DND-41 (cell line): ENCODE measurements around the gene RMI2.

Experiments used
- ATAC-seq: fragments of 200-7000 bp; cut with Tn5 transposase; 3 replicates; pipeline ENCODE4 v1.9.1; 2021; ENCODE audit warnings: low read depth; ENCODE audit not compliant: insufficient read depth
- DNase-seq: peaks from one replicate; pipeline ENCODE4 v3.0.0-alpha.2; 2020
- H2AFZ ChIP-seq: 2 replicates; pipeline ENCODE4 v1.6.0; 2012; ENCODE audit warnings: low read depth, low read length
- H3K27ac ChIP-seq: 2 replicates; pipeline ENCODE4 v1.5.1; 2012; ENCODE audit warnings: low read length, inconsistent platforms
- H3K27me3 ChIP-seq: fragments of 200-600 bp; sonication (generic); 2 replicates; pipeline ENCODE4 v1.6.0; 2012; ENCODE audit warnings: low read length, mild to moderate bottlenecking, inconsistent platforms; ENCODE audit not compliant: insufficient read depth, poor library complexity
- H3K36me3 ChIP-seq: 2 replicates; pipeline ENCODE4 v1.5.1; 2012; ENCODE audit warnings: low read length, inconsistent platforms; ENCODE audit not compliant: insufficient read depth
- H3K4me1 ChIP-seq: 2 replicates; pipeline ENCODE4 v1.5.1; 2012; ENCODE audit warnings: mild to moderate bottlenecking, low read length; ENCODE audit not compliant: insufficient read depth
- H3K4me2 ChIP-seq: 2 replicates; pipeline ENCODE4 v1.6.0; 2012; ENCODE audit warnings: mild to moderate bottlenecking, moderate library complexity, low read length, inconsistent platforms; ENCODE audit not compliant: insufficient read depth
- H3K4me3 ChIP-seq, 2 experiments: fragments of 200-600 bp in 1 of 2; shearing (Covaris generic) in 1 of 2; 2 replicates each; pipeline ENCODE4 v1.5.1; 2012 to 2016; ENCODE audit warnings: inconsistent platforms in 2 of 2, low read length in 2 of 2, mild to moderate bottlenecking in 2 of 2, low read depth in 1 of 2, moderate library complexity in 1 of 2
- H3K79me2 ChIP-seq: 2 replicates; pipeline ENCODE4 v1.6.0; 2012; ENCODE audit warnings: low read length, inconsistent platforms; ENCODE audit not compliant: insufficient read depth
- H3K9ac ChIP-seq: 2 replicates; pipeline ENCODE4 v1.6.0; 2012; ENCODE audit warnings: low read depth, mild to moderate bottlenecking, inconsistent platforms, low read length, moderate library complexity
- H3K9me3 ChIP-seq: 2 replicates; pipeline ENCODE4 v1.5.1; 2012; ENCODE audit warnings: low read length, moderate library complexity, mild to moderate bottlenecking, inconsistent platforms; ENCODE audit not compliant: insufficient read depth, severe bottlenecking
- H4K20me1 ChIP-seq: 2 replicates; pipeline ENCODE4 v1.6.0; 2012; ENCODE audit warnings: low read length; ENCODE audit not compliant: insufficient read depth
- EZH2 ChIP-seq: IDR thresholded peaks from 3 replicates; pipeline ENCODE4 v1.6.1; 2012; ENCODE audit warnings: borderline replicate concordance, low read depth, mild to moderate bottlenecking, moderate library complexity, low read length, inconsistent platforms; ENCODE audit not compliant: severe bottlenecking
- TF ChIP-seq, protein P1 (sequence below): IDR thresholded peaks from 2 replicates; pipeline ENCODE4 v1.5.1; 2012; ENCODE audit warnings: borderline replicate concordance, low read length, moderate library complexity, mild to moderate bottlenecking; ENCODE audit not compliant: poor library complexity, severe bottlenecking; ENCODE audit errors: extremely low read depth

The RMI2 gene

DNA sequence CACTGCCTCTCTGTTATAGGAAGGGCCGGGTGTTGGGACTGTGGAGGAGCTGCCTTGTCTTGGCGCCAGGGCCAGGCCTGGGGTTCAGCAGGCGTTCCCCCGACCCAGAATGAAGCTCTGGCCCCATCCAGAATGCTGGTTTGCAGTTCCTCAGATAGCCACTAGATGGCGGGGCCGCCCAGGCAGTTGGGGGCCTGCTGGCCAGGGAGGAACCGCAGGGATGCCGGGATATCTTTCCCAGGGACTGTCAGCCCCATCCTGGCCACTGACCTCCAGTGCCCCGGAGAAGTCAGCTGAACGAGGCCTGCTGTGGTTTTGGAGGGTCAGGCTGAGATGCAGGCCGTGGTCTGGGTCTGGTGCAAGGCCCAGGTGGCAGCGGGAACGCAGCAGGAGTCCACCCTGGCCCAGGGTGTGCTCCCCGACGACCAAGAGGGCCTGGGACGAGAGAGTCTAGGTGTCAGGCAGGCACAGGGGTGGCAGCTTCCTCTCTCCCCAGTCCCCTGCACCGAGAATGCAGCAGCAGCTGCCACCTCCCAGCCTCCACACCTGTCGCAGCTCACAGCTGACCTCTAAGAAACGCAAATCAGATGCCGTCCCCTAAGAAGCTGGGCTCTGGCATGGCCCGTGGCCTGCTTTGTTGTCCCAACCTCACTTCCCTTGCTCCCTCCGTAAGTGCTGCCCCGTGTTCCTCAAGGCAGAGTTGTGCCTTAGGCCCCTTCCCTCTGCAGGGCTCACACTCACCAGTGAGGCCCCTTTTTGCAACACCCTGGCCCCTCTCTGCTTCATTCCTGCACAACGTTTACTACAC lies 51.2 kb downstream of the RMI2 start:
- peak; percentile 70 for DNase-seq
- Histone ChIP-seq H4K20me1 (no peaks in the 10 kb centered on the region), H3K9me3 (no peaks in the 10 kb centered on the region), H3K4me3 (no peak overlapping the region), H3K9ac (no peak overlapping the region), H3K27ac (no peak overlapping the region), H3K27me3 (no peaks in the 10 kb centered on the region), H3K4me1 (no peaks in the 10 kb centered on the region), H2AFZ (no peak overlapping the region), H3K4me2 (no peak overlapping the region), H3K36me3 (no peaks in the 10 kb centered on the region), H3K79me2 (no peaks in the 10 kb centered on the region)
- ATAC-seq: peak; percentile 83
- no peak for TF ChIP-seq EZH2
- TF ChIP-seq, protein P1, sequence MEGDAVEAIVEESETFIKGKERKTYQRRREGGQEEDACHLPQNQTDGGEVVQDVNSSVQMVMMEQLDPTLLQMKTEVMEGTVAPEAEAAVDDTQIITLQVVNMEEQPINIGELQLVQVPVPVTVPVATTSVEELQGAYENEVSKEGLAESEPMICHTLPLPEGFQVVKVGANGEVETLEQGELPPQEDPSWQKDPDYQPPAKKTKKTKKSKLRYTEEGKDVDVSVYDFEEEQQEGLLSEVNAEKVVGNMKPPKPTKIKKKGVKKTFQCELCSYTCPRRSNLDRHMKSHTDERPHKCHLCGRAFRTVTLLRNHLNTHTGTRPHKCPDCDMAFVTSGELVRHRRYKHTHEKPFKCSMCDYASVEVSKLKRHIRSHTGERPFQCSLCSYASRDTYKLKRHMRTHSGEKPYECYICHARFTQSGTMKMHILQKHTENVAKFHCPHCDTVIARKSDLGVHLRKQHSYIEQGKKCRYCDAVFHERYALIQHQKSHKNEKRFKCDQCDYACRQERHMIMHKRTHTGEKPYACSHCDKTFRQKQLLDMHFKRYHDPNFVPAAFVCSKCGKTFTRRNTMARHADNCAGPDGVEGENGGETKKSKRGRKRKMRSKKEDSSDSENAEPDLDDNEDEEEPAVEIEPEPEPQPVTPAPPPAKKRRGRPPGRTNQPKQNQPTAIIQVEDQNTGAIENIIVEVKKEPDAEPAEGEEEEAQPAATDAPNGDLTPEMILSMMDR: peak; percentile 99

DNA sequence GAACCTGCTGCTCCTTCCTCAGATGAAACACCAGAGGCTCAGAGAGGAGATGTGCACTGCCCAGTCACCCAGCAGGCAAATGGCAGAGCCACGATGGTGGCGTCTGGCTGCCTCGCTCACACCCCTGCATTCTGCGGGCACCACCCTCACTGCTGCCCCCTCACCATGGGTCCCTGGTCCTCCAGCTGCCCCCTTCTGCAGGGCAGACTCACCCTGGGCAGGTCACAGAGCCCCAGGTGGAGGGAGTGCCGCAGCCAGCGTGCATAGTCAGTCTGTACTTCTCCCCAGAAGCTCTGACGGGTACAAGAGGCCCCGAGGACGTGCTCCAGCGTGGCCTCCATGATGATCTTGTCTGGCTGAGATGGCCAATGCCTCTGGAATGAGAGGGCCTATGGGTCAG lies 52.9 kb downstream of the RMI2 start:
- Histone ChIP-seq H3K79me2 (no peaks in the 10 kb centered on the region), H2AFZ (no peak overlapping the region), H3K27ac (no peak overlapping the region), H3K4me2 (no peak overlapping the region), H4K20me1 (no peaks in the 10 kb centered on the region), H3K4me3 (no peak overlapping the region), H3K9me3 (no peaks in the 10 kb centered on the region), H3K9ac (no peak overlapping the region), H3K4me1 (no peaks in the 10 kb centered on the region), H3K27me3 (no peaks in the 10 kb centered on the region), H3K36me3 (no peaks in the 10 kb centered on the region)
- TF ChIP-seq, protein P1: no peak
- TF ChIP-seq EZH2: no peak
- no peak for ATAC-seq
- DNase-seq: no peak

DNA sequence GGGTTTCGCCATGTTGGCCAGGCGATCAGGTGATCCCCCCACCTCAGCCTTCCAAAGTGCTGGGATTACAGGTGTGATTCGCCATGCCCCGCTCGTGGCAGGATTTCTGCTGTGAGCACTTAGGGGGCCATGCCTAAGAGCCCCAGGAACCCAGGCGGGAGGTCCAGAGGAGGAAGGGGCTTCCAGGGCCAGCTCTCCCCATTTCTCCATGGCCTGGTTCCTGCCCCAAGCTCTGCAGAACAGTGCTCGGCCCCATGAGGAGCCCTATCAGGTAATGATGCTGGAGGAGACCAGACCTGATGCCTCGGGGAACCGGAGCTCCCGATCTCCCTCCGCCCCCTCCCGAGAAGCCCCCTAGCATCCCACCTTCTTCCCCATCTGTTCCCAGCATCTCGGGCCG lies 53.6 kb downstream of the RMI2 start:
- DNase-seq: no peak
- H3K27ac ChIP-seq: no peak overlapping the region
- no peaks in the 10 kb centered on the region for H3K27me3 ChIP-seq
- no peaks in the 10 kb centered on the region for H3K9me3 ChIP-seq
- ATAC-seq: no peak
- no peaks in the 10 kb centered on the region for H3K36me3 ChIP-seq
- no peaks in the 10 kb centered on the region for H3K4me1 ChIP-seq
- no peak overlapping the region for H3K9ac ChIP-seq
- no peak overlapping the region for H3K4me3 ChIP-seq
- H3K4me2 ChIP-seq: no peak overlapping the region
- no peak overlapping the region for H2AFZ ChIP-seq
- H3K79me2 ChIP-seq: no peaks in the 10 kb centered on the region
- TF ChIP-seq, protein P1: no peak
- no peak for TF ChIP-seq EZH2
- H4K20me1 ChIP-seq: no peaks in the 10 kb centered on the region
